Esophagus muscularis mucosa (tissue), 4 donors: Measurements from ENCODE around the gene PKP3.

Experiments
- EP300 ChIP-seq: sonication (generic); formaldehyde crosslinking; IDR thresholded peaks from one replicate; pipeline ENCODE4 v1.6.1; 2017; ENCODE audit warnings: antibody characterized with exemption
- POLR2A ChIP-seq: fragments of 450-650 bp; IDR thresholded peaks from one replicate; pipeline ENCODE4 v1.6.1; 2017; ENCODE audit warnings: antibody characterized with exemption, moderate library complexity, mild to moderate bottlenecking, low read depth
- POLR2AphosphoS5 ChIP-seq, 2 donors: sonication (generic); formaldehyde crosslinking; IDR thresholded peaks; one replicate each; pipeline ENCODE4 v1.6.1; 2017; ENCODE audit warnings: antibody characterized with exemption in 2 of 2
- TF ChIP-seq, protein P1 (sequence below), 3 experiments: fragments of 200-600 bp in 2 of 3; fragments of 450-650 bp in 1 of 3; sonication (generic) in 2 of 3; IDR thresholded peaks; one replicate each; pipeline ENCODE4 v1.5.1; 2017 to 2019; ENCODE audit warnings: antibody characterized with exemption in 3 of 3, mild to moderate bottlenecking in 2 of 3, moderate library complexity in 1 of 3

DNA sequence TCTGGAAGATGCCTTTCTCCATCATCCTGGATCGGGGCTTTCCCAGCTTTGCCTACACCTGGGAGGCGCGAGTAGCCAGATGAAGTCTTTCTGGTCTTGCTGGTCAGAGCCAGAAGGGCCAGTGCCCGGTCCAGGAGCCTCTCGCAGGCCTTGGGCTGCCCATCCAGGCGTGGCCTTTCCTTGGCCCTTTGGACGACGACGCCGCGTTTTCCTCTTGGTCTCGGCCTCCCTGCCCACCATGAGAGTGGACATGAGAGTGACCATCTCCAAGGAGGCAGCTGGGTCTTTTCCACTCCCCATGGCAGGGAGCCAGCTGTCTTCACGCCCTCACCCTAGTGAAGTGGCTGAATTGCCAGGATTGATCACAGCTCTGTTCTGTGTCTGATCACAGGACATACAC is 59.6 kb downstream of the PKP3 start:
- TF ChIP-seq, protein P1, sequence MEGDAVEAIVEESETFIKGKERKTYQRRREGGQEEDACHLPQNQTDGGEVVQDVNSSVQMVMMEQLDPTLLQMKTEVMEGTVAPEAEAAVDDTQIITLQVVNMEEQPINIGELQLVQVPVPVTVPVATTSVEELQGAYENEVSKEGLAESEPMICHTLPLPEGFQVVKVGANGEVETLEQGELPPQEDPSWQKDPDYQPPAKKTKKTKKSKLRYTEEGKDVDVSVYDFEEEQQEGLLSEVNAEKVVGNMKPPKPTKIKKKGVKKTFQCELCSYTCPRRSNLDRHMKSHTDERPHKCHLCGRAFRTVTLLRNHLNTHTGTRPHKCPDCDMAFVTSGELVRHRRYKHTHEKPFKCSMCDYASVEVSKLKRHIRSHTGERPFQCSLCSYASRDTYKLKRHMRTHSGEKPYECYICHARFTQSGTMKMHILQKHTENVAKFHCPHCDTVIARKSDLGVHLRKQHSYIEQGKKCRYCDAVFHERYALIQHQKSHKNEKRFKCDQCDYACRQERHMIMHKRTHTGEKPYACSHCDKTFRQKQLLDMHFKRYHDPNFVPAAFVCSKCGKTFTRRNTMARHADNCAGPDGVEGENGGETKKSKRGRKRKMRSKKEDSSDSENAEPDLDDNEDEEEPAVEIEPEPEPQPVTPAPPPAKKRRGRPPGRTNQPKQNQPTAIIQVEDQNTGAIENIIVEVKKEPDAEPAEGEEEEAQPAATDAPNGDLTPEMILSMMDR (IDR thresholded peaks at IDR 0.05) = no peak
- no peak for TF ChIP-seq POLR2A
- no peak for TF ChIP-seq POLR2AphosphoS5 (IDR thresholded peaks at IDR 0.05)
- no peak for TF ChIP-seq EP300
